HepG2 (cell line): ENCODE data around the gene BCLAF1. TPM values are rescaled to one million over a fixed set of nuclear protein-coding genes. Genes with fewer than 3 reads are reported as not detected.

Source experiments
- ATAC-seq: fragments of 200-7000 bp; cut with Tn5 transposase; 3 replicates; pipeline ENCODE4 v1.9.1; 2020; ENCODE audit warnings: mild to moderate bottlenecking, moderate library complexity
- BruUV-seq: library from RNA; stranded (reverse); fragments of 400-500 nt; replicated peaks from 2 replicates; lab custom pipeline; 2021; lab: Mats Ljungman, UMichigan
- CTCF ChIA-PET: fragments of 300-600 bp; formaldehyde crosslinking; extraction: SDS; loops from one replicate; lab custom pipeline; 2021; ENCODE audit warnings: low total read pairs, inconsistent platforms, low intra/inter-chr PET ratio; lab: Yijun Ruan, JAX
- POLR2A ChIA-PET: fragments of 350-600 bp; sonication (Branson Sonifier 250); formaldehyde crosslinking; loops from one replicate; lab custom pipeline; 2020; ENCODE audit warnings: antibody characterized with exemption, inconsistent platforms; lab: Yijun Ruan, JAX
- DNase-seq: peaks from one replicate; pipeline ENCODE4 v3.0.0-alpha.2; 2015; ENCODE audit warnings: low spot score
- FAIRE-seq: peaks from 3 replicates; lab custom pipeline; 2011; peaks lifted over from hg19 to GRCh38; lab: Jason Lieb, UNC
- H2AFZ ChIP-seq: one replicate; pipeline ENCODE4 v1.6.1; 2011; ENCODE audit warnings: low read length, inconsistent platforms
- H3K27ac ChIP-seq: fragments of 300-600 bp; 3 replicates; pipeline ENCODE4 v1.8.0; 2011; ENCODE audit warnings: mixed run types, mild to moderate bottlenecking, mixed read lengths, low read length, inconsistent platforms; ENCODE audit not compliant: insufficient read depth; ENCODE audit errors: extremely low read length
- H3K27me3 ChIP-seq, 2 experiments: fragments of 200-600 bp in 1 of 2; 2 replicates in 1 of 2; 3 replicates in 1 of 2; pipeline versions ENCODE4 v1.6.0 to v1.8.0; 2011; ENCODE audit warnings: low read length in 2 of 2, mild to moderate bottlenecking in 2 of 2, moderate library complexity in 2 of 2, inconsistent platforms in 1 of 2; ENCODE audit not compliant: insufficient read depth in 2 of 2, control insufficient read depth in 1 of 2
- H3K36me3 ChIP-seq, 2 experiments: fragments of 200-600 bp in 1 of 2; replicated peaks in 1 of 2; 2 replicates in 1 of 2; 3 replicates in 1 of 2; pipeline versions ENCODE4 v1.5.1 to v1.8.0; 2011; ENCODE audit warnings: low read length in 2 of 2, inconsistent platforms in 1 of 2; ENCODE audit not compliant: insufficient read depth in 2 of 2, control insufficient read depth in 1 of 2
- H3K4me1 ChIP-seq: 2 replicates; pipeline ENCODE4 v1.5.1; 2012; ENCODE audit warnings: low read length, inconsistent platforms; ENCODE audit not compliant: insufficient read depth
- H3K4me2 ChIP-seq: 2 replicates; pipeline ENCODE4 v1.6.0; 2011; ENCODE audit warnings: low read depth, low read length, inconsistent platforms
- H3K4me3 ChIP-seq, 3 experiments: fragments of 200-600 bp in 1 of 3; sonication (generic), shearing (Covaris generic) in 1 of 3; replicated peaks in 1 of 3; 2 replicates each; pipeline ENCODE4 v1.5.1; 2011 to 2016; ENCODE audit warnings: low read length in 3 of 3, inconsistent platforms in 2 of 3, low read depth in 2 of 3, mild to moderate bottlenecking in 2 of 3, control low read depth in 1 of 3, mixed read lengths in 1 of 3; ENCODE audit not compliant: insufficient read depth in 1 of 3
- H3K79me2 ChIP-seq: one replicate; pipeline ENCODE4 v1.6.1; 2011; ENCODE audit warnings: low read length, inconsistent platforms; ENCODE audit not compliant: insufficient read depth
- H3K9ac ChIP-seq: 2 replicates; pipeline ENCODE4 v1.6.0; 2011; ENCODE audit warnings: mild to moderate bottlenecking, low read depth, low read length, inconsistent platforms; ENCODE audit not compliant: insufficient read depth
- H3K9me3 ChIP-seq: 2 replicates; pipeline ENCODE4 v1.5.1; 2012; ENCODE audit warnings: mild to moderate bottlenecking, low read length
- H4K20me1 ChIP-seq: 2 replicates; pipeline ENCODE4 v1.6.0; 2011; ENCODE audit warnings: inconsistent platforms, mild to moderate bottlenecking, low read length, moderate library complexity; ENCODE audit not compliant: insufficient read depth
- ELF4 ChIP-seq: sonication (generic); formaldehyde crosslinking; IDR thresholded peaks from 2 replicates; pipeline ENCODE4 v1.5.0; 2020; ENCODE audit warnings: missing genetic modification reagents, mild to moderate bottlenecking, moderate library complexity, borderline replicate concordance
- HNRNPUL1 ChIP-seq: fragments of 200-400 bp; formaldehyde crosslinking; IDR thresholded peaks from 2 replicates; pipeline ENCODE4 v1.6.1; 2017; ENCODE audit warnings: low read depth, mild to moderate bottlenecking, low read length, moderate library complexity
- ZBTB8A ChIP-seq: sonication (generic); formaldehyde crosslinking; IDR thresholded peaks from 2 replicates; pipeline ENCODE4 v1.4.0; 2020; ENCODE audit warnings: mild to moderate bottlenecking, low read depth, missing genetic modification reagents, borderline replicate concordance
- ZFP62 ChIP-seq: sonication (generic); formaldehyde crosslinking; IDR thresholded peaks from 2 replicates; pipeline ENCODE4 v1.4.0; 2020; ENCODE audit warnings: missing genetic modification reagents
- ZNF501 ChIP-seq: sonication (generic); formaldehyde crosslinking; IDR thresholded peaks from 2 replicates; pipeline ENCODE4 v1.5.1; 2020; ENCODE audit warnings: mild to moderate bottlenecking, moderate library complexity, missing genetic modification reagents
- WGBS: methylation state at CpG from one replicate; pipeline ENCODE4 v1.1.6; 2017; ENCODE audit warnings: low lambda C conversion rate; 5-methylcytosine and 5-hydroxymethylcytosine counted together
- in situ Hi-C: cut with HindIII; loops from 2 replicates; pipeline ENCODE4 v1.10.0; 2017; ENCODE audit warnings: low pct_unique_long_range_greater_than_20kb; ENCODE audit not compliant: extremely low pct_ligation_motif_present
- intact Hi-C: fragments of 100-400 bp; cut with micrococcal nuclease; formaldehyde crosslinking; loops from one replicate; pipeline ENCODE4 v1.10.0; 2022; ENCODE audit not compliant: unreplicated experiment
- polyA plus RNA-seq, 8 experiments: library from polyadenylated mRNA; depleted of rRNA in 3 of 8; stranded (reverse) in 7 of 8; unstranded in 1 of 8; fragments of >200 nt; fragmentation: Illumina TruSeq in 4 of 8; extraction: Trizol in 4 of 8; gene quantifications; 2 replicates each; pipeline versions ENCODE4 v1.2.1 to v1.2.3, GENCODE V29; 2011 to 2016; ENCODE audit warnings: low read depth in 4 of 8, missing spikeins in 1 of 8, mixed read lengths in 1 of 8; ENCODE audit not compliant: insufficient read depth in 1 of 8
- total RNA-seq, 5 experiments: library from RNA; depleted of rRNA; stranded (reverse); fragments of >200 nt; fragmentation: Illumina TruSeq; extraction: Trizol; gene quantifications; 2 replicates each; pipeline ENCODE4 v1.2.3, GENCODE V29; 2016; ENCODE audit warnings: low read depth in 1 of 5
- TF ChIP-seq, protein P1 (sequence below): sonication (generic); formaldehyde crosslinking; IDR thresholded peaks from 2 replicates; pipeline ENCODE4 v1.4.0; 2020; ENCODE audit warnings: missing genetic modification reagents, borderline replicate concordance
- TF ChIP-seq, protein P2 (sequence below): sonication (generic); formaldehyde crosslinking; IDR thresholded peaks from 2 replicates; pipeline ENCODE4 v1.5.1; 2020; ENCODE audit warnings: mild to moderate bottlenecking, missing genetic modification reagents, moderate library complexity

Gene BCLAF1
- total and polyA plus RNA-seq, 2 of the 13 experiments (the other 11 are each of a cell fraction or from before 2014, with no cell fraction given) = 55.3 to 292 TPM

DNA sequence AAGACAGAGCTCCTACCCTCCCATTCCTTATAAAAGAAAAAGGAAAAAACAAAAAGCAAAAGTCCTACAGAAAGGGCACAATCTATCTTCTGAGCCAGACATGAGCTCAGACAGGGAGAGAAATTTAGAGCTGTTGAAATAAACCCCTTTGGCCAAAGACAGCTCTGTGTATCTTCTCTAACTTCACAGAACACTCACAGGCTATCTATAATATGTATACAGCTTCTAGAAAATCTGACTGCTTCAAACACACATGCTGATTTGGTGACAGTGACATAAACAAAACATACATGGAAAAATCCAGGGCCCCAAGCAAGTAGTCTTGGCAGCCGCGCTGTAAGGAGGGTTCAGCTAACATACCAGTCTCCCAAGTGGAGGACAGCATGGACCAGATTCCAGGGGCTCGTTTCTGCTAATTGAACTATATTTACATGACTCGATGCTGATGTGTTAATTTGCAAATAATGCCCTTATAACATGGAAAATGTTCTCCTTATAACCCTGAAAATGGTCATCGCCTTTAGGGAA is 76.6 kb downstream of the BCLAF1 start:
- FAIRE-seq = no peak
- Histone ChIP-seq H3K27me3 (no peaks in the 10 kb centered on the region), H2AFZ (no peak overlapping the region), H3K4me1 (no peaks in the 10 kb centered on the region), H3K79me2 (no peaks in the 10 kb centered on the region), H3K9ac (no peak overlapping the region), H3K4me2 (no peak overlapping the region), H3K4me3 (no peak overlapping the region), H4K20me1 (no peaks in the 10 kb centered on the region), H3K27ac (no peak overlapping the region), H3K36me3 (no peaks in the 10 kb centered on the region), H3K9me3 (no peaks in the 10 kb centered on the region)
- DNase-seq = no peak
- ChIA-PET CTCF (no interaction called here), POLR2A (no interaction called here)
- in situ Hi-C loops (no loop called here), intact Hi-C loops (no loop called here)
- no peak for TF ChIP-seq ZFP62 (CRISPR knock-in tag)
- 55% methylated on average over 5 of the region's 5 CpGs for WGBS
- no peak for ATAC-seq
- no TSS peak for BruUV-seq

DNA sequence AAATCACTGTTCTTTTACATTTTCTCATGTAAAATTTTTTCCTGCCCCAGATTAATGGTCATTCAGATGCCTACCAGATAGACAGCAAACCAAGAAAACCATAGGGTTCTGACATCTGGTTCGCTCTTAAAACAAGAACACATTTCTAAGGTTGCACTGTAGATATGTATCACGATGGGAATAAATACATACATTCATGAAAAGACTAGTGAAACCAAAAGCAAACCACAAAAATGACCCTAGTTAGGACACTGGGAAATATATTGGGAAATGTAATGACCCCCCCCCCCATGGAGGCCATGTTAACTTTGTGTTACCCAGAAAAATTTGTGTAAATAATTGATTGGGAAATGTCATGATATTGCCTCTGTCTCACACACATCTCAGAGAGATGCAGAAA is 77.0 kb downstream of the BCLAF1 start:
- CTCF ChIA-PET = no interaction called here
- H3K36me3 ChIP-seq = no peaks in the 10 kb centered on the region
- 22% methylated on average over 2 of the region's 2 CpGs for WGBS
- no TSS peak for BruUV-seq
- intact Hi-C loops (no loop called here), in situ Hi-C loops (no loop called here)
- H3K79me2 ChIP-seq = no peaks in the 10 kb centered on the region
- FAIRE-seq (no peak), ATAC-seq (no peak), DNase-seq (no peak)
- POLR2A ChIA-PET = no interaction called here
- H3K4me1 ChIP-seq = no peaks in the 10 kb centered on the region
- no peaks in the 10 kb centered on the region for H4K20me1 ChIP-seq
- no peak overlapping the region for H3K27ac ChIP-seq
- no peak overlapping the region for H2AFZ ChIP-seq
- H3K9me3 ChIP-seq = no peaks in the 10 kb centered on the region
- H3K9ac ChIP-seq = no peak overlapping the region
- TF ChIP-seq HNRNPUL1 (no peak), ELF4 (CRISPR knock-in tag) (no peak), ZNF501 (no peak), ZBTB8A (CRISPR knock-in tag) (no peak)
- TF ChIP-seq, protein P1, sequence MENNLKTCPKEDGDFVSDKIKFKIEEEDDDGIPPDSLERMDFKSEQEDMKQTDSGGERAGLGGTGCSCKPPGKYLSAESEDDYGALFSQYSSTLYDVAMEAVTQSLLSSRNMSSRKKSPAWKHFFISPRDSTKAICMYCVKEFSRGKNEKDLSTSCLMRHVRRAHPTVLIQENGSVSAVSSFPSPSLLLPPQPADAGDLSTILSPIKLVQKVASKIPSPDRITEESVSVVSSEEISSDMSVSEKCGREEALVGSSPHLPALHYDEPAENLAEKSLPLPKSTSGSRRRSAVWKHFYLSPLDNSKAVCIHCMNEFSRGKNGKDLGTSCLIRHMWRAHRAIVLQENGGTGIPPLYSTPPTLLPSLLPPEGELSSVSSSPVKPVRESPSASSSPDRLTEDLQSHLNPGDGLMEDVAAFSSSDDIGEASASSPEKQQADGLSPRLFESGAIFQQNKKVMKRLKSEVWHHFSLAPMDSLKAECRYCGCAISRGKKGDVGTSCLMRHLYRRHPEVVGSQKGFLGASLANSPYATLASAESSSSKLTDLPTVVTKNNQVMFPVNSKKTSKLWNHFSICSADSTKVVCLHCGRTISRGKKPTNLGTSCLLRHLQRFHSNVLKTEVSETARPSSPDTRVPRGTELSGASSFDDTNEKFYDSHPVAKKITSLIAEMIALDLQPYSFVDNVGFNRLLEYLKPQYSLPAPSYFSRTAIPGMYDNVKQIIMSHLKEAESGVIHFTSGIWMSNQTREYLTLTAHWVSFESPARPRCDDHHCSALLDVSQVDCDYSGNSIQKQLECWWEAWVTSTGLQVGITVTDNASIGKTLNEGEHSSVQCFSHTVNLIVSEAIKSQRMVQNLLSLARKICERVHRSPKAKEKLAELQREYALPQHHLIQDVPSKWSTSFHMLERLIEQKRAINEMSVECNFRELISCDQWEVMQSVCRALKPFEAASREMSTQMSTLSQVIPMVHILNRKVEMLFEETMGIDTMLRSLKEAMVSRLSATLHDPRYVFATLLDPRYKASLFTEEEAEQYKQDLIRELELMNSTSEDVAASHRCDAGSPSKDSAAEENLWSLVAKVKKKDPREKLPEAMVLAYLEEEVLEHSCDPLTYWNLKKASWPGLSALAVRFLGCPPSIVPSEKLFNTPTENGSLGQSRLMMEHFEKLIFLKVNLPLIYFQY = no peak
- TF ChIP-seq, protein P2, sequence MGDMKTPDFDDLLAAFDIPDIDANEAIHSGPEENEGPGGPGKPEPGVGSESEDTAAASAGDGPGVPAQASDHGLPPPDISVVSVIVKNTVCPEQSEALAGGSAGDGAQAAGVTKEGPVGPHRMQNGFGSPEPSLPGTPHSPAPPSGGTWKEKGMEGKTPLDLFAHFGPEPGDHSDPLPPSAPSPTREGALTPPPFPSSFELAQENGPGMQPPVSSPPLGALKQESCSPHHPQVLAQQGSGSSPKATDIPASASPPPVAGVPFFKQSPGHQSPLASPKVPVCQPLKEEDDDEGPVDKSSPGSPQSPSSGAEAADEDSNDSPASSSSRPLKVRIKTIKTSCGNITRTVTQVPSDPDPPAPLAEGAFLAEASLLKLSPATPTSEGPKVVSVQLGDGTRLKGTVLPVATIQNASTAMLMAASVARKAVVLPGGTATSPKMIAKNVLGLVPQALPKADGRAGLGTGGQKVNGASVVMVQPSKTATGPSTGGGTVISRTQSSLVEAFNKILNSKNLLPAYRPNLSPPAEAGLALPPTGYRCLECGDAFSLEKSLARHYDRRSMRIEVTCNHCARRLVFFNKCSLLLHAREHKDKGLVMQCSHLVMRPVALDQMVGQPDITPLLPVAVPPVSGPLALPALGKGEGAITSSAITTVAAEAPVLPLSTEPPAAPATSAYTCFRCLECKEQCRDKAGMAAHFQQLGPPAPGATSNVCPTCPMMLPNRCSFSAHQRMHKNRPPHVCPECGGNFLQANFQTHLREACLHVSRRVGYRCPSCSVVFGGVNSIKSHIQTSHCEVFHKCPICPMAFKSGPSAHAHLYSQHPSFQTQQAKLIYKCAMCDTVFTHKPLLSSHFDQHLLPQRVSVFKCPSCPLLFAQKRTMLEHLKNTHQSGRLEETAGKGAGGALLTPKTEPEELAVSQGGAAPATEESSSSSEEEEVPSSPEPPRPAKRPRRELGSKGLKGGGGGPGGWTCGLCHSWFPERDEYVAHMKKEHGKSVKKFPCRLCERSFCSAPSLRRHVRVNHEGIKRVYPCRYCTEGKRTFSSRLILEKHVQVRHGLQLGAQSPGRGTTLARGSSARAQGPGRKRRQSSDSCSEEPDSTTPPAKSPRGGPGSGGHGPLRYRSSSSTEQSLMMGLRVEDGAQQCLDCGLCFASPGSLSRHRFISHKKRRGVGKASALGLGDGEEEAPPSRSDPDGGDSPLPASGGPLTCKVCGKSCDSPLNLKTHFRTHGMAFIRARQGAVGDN = no peak
- no peak overlapping the region for H3K4me2 ChIP-seq
- H3K27me3 ChIP-seq = no peaks in the 10 kb centered on the region
- H3K4me3 ChIP-seq = no peak overlapping the region
